ENCODE measurements around the gene UBE2H.
"Not testable (repeated sequence)": the region's sequence is repeated elsewhere in the genome, so short reads cannot be mapped to it uniquely, and the experiment has no call there.

Gene UBE2H

DNA sequence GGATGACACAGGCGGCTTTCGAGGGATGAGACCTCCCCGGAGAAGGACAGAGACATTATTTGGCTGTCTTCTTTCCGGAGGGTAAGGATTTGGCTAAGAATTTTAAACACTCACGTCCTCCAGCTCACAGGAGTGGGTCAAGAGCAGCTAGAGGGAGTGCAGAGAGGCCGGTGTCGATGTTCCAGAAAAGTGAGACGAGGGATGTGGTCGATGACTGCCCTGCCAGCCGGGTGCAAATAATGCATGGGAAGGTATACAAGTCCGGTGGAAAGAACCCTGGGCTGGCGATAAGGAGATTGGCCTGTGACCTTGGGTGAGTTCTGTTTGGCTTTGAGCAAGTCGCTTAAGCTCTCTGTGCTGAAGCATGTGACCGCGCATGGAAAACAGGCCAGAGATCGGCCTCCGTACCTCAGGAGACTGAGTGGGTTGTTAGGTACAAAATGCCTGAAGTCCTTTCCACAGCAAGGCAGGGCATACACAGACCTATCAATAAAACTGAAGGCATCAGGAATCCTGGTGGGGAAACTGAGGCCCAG lies 149.1 kb downstream of the UBE2H start:
- H3K4me1 Mint-ChIP-seq, result no peaks in the 10 kb centered on the region
- H3K36me3 Mint-ChIP-seq, result no peaks in the 10 kb centered on the region
- no peak for DNase-seq (ENCODE audit: low spot score in 2 of 2)
- H3K4me3 Mint-ChIP-seq, result no peak overlapping the region
- peaks cover 8% of the 10 kb centered on the region for H3K27me3 Mint-ChIP-seq
- ATAC-seq (ENCODE audit: low read depth), result no peak
- H3K27ac Mint-ChIP-seq, result no peak overlapping the region
- H3K9me3 Mint-ChIP-seq, result no peaks in the 10 kb centered on the region

DNA sequence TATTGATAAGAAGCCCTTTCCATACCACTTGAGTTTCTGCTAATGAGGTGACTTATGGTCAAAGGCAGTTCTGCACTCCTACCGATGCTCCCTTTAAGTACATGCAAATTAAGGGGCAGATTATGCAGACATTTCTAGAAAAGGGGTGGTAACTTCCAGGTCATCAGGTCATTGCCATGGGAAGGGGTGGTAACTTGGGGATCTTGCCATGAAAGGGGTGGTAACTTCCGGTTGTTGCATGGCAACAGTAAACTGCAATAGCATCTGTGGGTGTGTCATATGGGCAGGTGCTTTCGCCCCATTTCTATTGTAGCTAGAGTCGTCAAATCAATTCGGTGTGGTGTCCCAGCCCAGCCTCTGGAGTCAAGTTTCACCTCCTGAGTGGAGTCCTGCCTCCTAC lies 150.9 kb downstream of the UBE2H start:
- DNase-seq (ENCODE audit: low spot score in 2 of 2) (no peak), ATAC-seq (ENCODE audit: low read depth) (no peak)
- Mint-ChIP-seq H3K36me3 (no peaks in the 10 kb centered on the region), H3K4me3 (no peak overlapping the region), H3K27ac (no peak overlapping the region), H3K4me1 (no peaks in the 10 kb centered on the region), H3K9me3 (no peaks in the 10 kb centered on the region), H3K27me3 (peaks cover 9% of the 10 kb centered on the region)

DNA sequence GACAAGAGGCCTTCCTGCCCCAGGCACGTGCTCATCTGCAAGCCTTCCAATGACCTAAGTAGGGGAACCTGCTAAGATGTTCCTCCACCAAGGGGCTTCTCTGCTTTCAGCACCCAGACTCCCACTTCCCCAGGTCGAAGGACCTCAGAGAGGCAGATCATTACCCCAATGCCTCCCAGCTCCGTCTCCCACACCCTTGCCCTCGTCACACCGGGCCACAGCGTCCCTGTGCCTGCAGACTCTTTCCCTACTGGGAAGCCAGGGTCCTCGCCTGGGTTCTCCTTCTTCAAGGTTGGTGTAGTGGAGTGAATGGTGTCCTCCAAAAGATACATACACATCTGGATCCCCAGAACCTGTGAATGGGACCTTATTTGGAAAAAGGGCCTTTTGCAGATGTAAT lies 151.9 kb downstream of the UBE2H start:
- H3K36me3 Mint-ChIP-seq, result no peaks in the 10 kb centered on the region
- peaks cover 11% of the 10 kb centered on the region for H3K27me3 Mint-ChIP-seq
- no peaks in the 10 kb centered on the region for H3K4me1 Mint-ChIP-seq
- DNase-seq (ENCODE audit: low spot score in 2 of 2), result no peak
- ATAC-seq (ENCODE audit: low read depth), result no peak
- H3K4me3 Mint-ChIP-seq, result no peak overlapping the region
- H3K9me3 Mint-ChIP-seq, result no peaks in the 10 kb centered on the region
- H3K27ac Mint-ChIP-seq, result no peak overlapping the region

- Mint-ChIP-seq H3K36me3 (no peaks in the 10 kb centered on the region), H3K9me3 (no peaks in the 10 kb centered on the region), H3K27ac (no peak overlapping the region), H3K4me1 (no peaks in the 10 kb centered on the region), H3K27me3 (peaks cover 9% of the 10 kb centered on the region), H3K4me3 (no peak overlapping the region)
- ATAC-seq (ENCODE audit: low read depth) (no peak), DNase-seq (ENCODE audit: low spot score in 2 of 2) (no peak)
Measured at GRCh38 chr7:129799350-129799955, 153.3 kb downstream of the UBE2H start.

GRCh38 chr7:129798616-129799349 lies 154.0 kb downstream of the UBE2H start:
- Mint-ChIP-seq H3K27ac (no peak overlapping the region), H3K36me3 (no peaks in the 10 kb centered on the region), H3K9me3 (no peaks in the 10 kb centered on the region), H3K4me3 (no peak overlapping the region), H3K27me3 (peaks cover 9% of the 10 kb centered on the region), H3K4me1 (no peaks in the 10 kb centered on the region)
- ATAC-seq (ENCODE audit: low read depth) (no peak), DNase-seq (ENCODE audit: low spot score in 2 of 2) (no peak)

GRCh38 chr7:129797214-129797789 lies 155.5 kb downstream of the UBE2H start:
- H3K9me3 Mint-ChIP-seq, result no peaks in the 10 kb centered on the region
- no peak overlapping the region for H3K4me3 Mint-ChIP-seq
- H3K36me3 Mint-ChIP-seq, result no peaks in the 10 kb centered on the region
- H3K27me3 Mint-ChIP-seq, result peaks cover 9% of the 10 kb centered on the region
- H3K27ac Mint-ChIP-seq, result no peak overlapping the region
- H3K4me1 Mint-ChIP-seq, result no peaks in the 10 kb centered on the region
- DNase-seq (ENCODE audit: low spot score in 2 of 2), result no peak
- no peak for ATAC-seq (ENCODE audit: low read depth)

DNA sequence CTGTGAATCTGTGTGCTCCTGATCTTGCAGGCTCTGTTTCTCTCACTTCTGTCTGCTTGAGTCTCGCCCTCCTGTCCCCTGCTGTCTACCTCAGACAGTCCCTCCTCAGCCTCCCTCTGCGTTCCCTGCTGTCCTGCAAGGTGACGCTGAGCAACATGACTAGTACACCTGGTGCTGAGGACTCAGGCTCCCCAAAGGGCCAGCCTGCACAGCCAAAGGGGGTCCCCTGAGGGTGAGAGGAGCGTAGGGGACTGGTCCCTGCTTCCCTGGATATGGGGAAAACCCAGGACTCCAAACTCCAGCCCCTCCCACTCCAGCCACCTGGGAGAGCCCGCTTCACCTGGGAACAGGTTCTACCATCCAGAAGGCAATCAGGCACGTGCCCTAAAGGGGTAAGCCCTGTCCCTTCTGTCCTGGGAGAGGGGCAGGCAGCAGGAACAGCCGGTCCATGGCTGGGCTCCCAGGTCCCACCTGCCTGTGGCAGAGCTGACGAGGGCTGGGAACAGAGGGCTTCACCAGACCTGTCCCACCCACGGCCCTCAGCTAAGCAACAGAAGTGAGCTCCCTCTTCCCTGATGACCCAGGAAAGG lies 156.5 kb downstream of the UBE2H start:
- Mint-ChIP-seq H3K27me3 (peaks cover 10% of the 10 kb centered on the region), H3K4me1 (no peaks in the 10 kb centered on the region), H3K9me3 (no peaks in the 10 kb centered on the region), H3K27ac (no peak overlapping the region), H3K4me3 (no peak overlapping the region), H3K36me3 (no peaks in the 10 kb centered on the region)
- ATAC-seq (ENCODE audit: low read depth), result no peak
- no peak for DNase-seq (ENCODE audit: low spot score in 2 of 2)

DNA sequence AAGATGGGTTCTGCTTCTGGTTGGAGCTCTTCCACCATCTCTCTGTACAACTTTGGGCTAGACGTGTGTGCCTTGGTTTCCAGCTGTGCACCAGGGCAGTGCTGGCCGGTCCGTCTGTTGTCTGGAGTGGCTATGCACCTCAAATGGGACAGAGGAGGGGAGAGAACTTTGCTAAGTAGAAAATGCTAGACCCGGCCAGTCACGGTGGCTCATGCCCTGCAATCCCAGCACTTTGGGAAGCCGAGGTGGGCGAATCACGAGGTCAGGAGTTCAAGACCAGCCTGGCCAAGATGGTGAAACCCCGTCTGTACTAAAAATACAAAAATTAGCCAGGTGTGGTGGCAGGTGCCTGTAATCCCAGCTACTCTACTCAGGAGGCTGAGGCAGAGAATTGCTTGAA lies 158.3 kb downstream of the UBE2H start:
- H3K4me1 Mint-ChIP-seq; H3K9me3 Mint-ChIP-seq; DNase-seq (ENCODE audit: low spot score in 2 of 2); H3K36me3 Mint-ChIP-seq; H3K4me3 Mint-ChIP-seq; ATAC-seq (ENCODE audit: low read depth); H3K27ac Mint-ChIP-seq: not testable (repeated sequence)
- peaks cover 14% of the 10 kb centered on the region for H3K27me3 Mint-ChIP-seq

DNA sequence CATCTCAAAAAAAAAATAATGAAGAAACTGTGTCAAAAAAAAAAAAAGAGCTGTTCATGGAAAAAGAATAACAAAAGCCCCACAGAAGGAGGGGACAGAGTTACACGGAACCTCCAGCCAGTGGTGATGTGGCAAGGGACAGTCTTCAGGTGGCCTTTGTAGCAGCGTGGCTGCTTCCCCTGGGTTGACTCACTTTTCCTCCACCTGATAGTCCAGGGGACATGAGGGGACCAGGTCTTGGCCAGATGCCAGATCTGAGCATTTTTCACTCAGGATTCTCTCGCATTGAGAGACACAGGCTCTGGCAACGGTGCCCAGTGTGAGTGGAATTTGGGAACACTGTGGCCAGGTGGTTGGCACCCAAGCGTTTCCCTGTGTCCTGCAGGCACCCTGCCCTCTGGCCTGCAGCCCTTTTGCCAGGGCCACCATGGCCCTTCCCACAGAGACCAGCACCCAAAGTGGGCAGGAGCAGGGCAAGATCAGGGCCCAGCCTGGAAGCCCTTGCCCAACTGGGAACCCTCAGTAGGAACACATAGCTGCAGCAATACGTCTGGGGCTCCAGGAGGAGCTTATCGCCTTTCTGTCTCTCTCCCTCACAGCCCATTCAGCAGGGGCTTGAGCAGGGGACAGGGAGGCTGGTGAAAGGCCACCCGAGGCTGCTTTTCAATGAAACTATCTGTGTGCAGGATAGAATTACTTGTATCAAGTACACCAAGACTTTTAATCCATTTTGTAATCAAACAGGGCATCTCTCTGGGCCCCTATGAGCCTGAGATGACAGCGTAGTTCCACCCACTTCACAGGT lies 159.1 kb downstream of the UBE2H start:
- H3K36me3 Mint-ChIP-seq, result no peaks in the 10 kb centered on the region
- ATAC-seq (ENCODE audit: low read depth) (no peak), DNase-seq (ENCODE audit: low spot score in 2 of 2) (no peak)
- no peak overlapping the region for H3K4me3 Mint-ChIP-seq
- H3K4me1 Mint-ChIP-seq, result no peaks in the 10 kb centered on the region
- H3K9me3 Mint-ChIP-seq, result no peaks in the 10 kb centered on the region
- H3K27ac Mint-ChIP-seq, result no peak overlapping the region
- peaks cover 18% of the 10 kb centered on the region for H3K27me3 Mint-ChIP-seq

GRCh38 chr7:129792721-129793120 lies 160.0 kb downstream of the UBE2H start:
- DNase-seq (ENCODE audit: low spot score in 2 of 2) (no peak), ATAC-seq (ENCODE audit: low read depth) (no peak)
- no peak overlapping the region for H3K27ac Mint-ChIP-seq
- no peak overlapping the region for H3K4me3 Mint-ChIP-seq
- H3K4me1 Mint-ChIP-seq, result no peaks in the 10 kb centered on the region
- H3K27me3 Mint-ChIP-seq, result peaks cover 15% of the 10 kb centered on the region
- no peaks in the 10 kb centered on the region for H3K9me3 Mint-ChIP-seq
- no peaks in the 10 kb centered on the region for H3K36me3 Mint-ChIP-seq

DNA sequence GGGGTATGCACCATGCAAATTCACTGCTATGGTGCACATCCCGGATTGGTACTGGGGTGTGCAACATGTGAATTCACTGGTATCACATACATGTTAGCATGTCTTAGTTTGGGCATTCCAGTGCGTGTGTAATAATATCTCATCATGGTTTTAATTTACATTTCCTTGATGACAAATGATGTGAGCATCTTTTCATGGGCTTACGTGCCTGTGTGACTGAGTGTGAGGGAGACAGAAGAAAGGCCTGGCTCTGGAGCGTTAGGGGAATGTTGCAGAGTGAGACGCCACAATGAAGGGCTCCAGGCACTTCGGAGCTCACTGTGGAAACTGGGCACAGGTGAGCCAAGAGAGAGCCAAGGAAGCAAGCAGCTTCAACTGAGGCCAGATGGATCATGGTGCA lies 162.6 kb downstream of the UBE2H start:
- H3K4me3 Mint-ChIP-seq, result no peak overlapping the region
- ATAC-seq (ENCODE audit: low read depth), result no peak
- no peaks in the 10 kb centered on the region for H3K9me3 Mint-ChIP-seq
- no peaks in the 10 kb centered on the region for H3K36me3 Mint-ChIP-seq
- H3K4me1 Mint-ChIP-seq, result peaks cover 7% of the 10 kb centered on the region
- H3K27me3 Mint-ChIP-seq, result peaks cover 19% of the 10 kb centered on the region
- H3K27ac Mint-ChIP-seq, result no peak overlapping the region
- DNase-seq (ENCODE audit: low spot score in 2 of 2), result no peak

- H3K36me3 Mint-ChIP-seq, result no peaks in the 10 kb centered on the region
- peaks cover 7% of the 10 kb centered on the region for H3K4me1 Mint-ChIP-seq
- peaks cover 19% of the 10 kb centered on the region for H3K27me3 Mint-ChIP-seq
- H3K9me3 Mint-ChIP-seq, result no peaks in the 10 kb centered on the region
- DNase-seq (ENCODE audit: low spot score in 2 of 2) (no peak), ATAC-seq (ENCODE audit: low read depth) (no peak)
- H3K4me3 Mint-ChIP-seq, result no peak overlapping the region
- no peak overlapping the region for H3K27ac Mint-ChIP-seq
Measured at GRCh38 chr7:129789652-129790051, 163.1 kb downstream of the UBE2H start.

DNA sequence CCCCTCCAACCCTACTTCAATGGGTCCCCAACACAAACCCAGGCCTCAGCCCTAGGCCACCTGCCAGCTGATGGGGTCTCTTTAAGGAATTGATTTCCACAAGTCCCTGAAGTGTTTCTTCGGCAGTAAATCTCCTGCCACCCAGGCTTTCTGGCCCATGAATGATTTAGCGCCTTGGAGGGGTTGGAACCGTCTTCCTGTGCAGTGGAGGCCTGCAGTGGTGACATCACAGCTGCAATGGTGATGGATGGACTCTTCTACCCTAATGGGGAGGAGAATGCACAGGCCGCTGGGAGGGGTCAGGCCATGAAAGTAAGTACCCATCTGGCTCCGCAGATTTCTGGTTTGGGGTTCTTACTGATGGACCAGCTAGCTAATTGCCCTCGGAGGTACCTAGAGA lies 163.8 kb downstream of the UBE2H start:
- H3K36me3 Mint-ChIP-seq, result no peaks in the 10 kb centered on the region
- H3K27me3 Mint-ChIP-seq, result peaks cover 19% of the 10 kb centered on the region
- DNase-seq (ENCODE audit: low spot score in 2 of 2) (no peak), ATAC-seq (ENCODE audit: low read depth) (no peak)
- H3K27ac Mint-ChIP-seq, result no peak overlapping the region
- no peaks in the 10 kb centered on the region for H3K9me3 Mint-ChIP-seq
- peaks cover 7% of the 10 kb centered on the region for H3K4me1 Mint-ChIP-seq
- H3K4me3 Mint-ChIP-seq, result no peak overlapping the region

Measured in memory B cell (primary cell).